Bronchial epithelial cell (primary cell): Measurements from ENCODE around the gene INTS1. TPM values are rescaled to one million over a fixed set of nuclear protein-coding genes. Genes with fewer than 3 reads are reported as not detected.

Source experiments
- DNase-seq: peaks from one replicate; pipeline ENCODE4 v3.0.0-alpha.2; 2010; ENCODE audit warnings: low read depth
- FAIRE-seq: peaks from 2 replicates; lab custom pipeline; 2011; peaks lifted over from hg19 to GRCh38; lab: Jason Lieb, UNC
- H3K27me3 ChIP-seq: 2 replicates; pipeline ENCODE4 v1.5.1; 2011; ENCODE audit warnings: low read length; ENCODE audit not compliant: control insufficient read depth, insufficient read depth
- H3K36me3 ChIP-seq: 2 replicates; pipeline ENCODE4 v1.5.1; 2011; ENCODE audit warnings: low read length; ENCODE audit not compliant: control insufficient read depth, insufficient read depth
- H3K4me3 ChIP-seq: 2 replicates; pipeline ENCODE4 v1.5.1; 2011; ENCODE audit warnings: mild to moderate bottlenecking, low read depth, low read length, control low read depth
- total RNA-seq: library from RNA; depleted of rRNA; stranded (reverse); fragments of >200 nt; gene quantifications from 2 replicates; pipeline ENCODE4 v1.2.1, GENCODE V29; 2014
- TF ChIP-seq, protein P1 (sequence below): IDR thresholded peaks from 2 replicates; pipeline ENCODE4 v1.5.1; 2011; ENCODE audit warnings: mild to moderate bottlenecking, moderate library complexity, low read length, control low read depth, inconsistent platforms; ENCODE audit not compliant: insufficient read depth, severe bottlenecking

INTS1 gene
- total RNA-seq, 1 donor from 2014 or later: 18.7 TPM

DNA sequence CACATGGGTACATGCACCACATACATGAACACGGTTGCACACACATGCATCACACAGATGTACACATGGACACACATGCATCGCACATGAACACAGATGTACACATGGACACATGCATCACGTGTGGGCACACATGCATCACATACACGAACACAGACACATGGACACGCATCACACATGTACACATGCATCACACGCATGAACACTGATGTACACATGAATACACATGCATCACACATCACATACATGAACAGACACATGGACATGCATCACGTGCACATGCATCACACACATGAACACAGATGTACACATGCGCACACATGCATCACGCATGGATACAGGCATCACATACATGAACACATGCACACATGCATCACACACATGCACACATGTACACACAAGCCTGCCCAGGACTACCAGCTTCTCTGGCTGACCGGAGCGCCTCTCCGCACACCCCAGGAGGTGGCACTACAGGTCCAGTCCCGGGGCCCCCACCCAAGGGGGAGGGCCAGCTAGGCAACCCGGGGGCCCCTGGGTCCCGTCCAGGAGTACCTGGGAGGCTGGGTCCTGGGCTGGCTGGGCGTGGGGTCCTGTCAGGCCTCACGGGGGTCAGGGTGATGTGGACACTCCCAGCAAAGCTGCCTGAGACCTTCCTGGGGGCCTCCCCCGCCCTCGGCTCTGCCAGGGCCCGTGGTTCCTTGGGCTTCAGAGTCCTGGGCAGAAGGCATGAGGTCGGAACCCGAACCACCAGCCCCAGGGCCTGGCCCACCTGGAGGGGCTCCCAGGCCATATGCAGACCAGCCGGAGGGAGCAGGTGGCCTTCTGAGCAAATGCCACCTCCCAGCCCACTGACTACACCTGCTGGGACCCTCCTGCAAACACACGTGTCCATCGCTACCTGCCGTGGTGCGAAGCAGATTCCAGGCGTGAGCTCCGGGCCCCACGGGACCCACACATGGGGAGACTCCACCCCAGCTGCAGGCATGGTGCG, 64.5 kb downstream of the INTS1 start:
- FAIRE-seq (peak; percentile 99), DNase-seq (no peak)
- TF ChIP-seq, protein P1, sequence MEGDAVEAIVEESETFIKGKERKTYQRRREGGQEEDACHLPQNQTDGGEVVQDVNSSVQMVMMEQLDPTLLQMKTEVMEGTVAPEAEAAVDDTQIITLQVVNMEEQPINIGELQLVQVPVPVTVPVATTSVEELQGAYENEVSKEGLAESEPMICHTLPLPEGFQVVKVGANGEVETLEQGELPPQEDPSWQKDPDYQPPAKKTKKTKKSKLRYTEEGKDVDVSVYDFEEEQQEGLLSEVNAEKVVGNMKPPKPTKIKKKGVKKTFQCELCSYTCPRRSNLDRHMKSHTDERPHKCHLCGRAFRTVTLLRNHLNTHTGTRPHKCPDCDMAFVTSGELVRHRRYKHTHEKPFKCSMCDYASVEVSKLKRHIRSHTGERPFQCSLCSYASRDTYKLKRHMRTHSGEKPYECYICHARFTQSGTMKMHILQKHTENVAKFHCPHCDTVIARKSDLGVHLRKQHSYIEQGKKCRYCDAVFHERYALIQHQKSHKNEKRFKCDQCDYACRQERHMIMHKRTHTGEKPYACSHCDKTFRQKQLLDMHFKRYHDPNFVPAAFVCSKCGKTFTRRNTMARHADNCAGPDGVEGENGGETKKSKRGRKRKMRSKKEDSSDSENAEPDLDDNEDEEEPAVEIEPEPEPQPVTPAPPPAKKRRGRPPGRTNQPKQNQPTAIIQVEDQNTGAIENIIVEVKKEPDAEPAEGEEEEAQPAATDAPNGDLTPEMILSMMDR: peak; percentile 9
- no peaks in the 10 kb centered on the region for H3K27me3 ChIP-seq
- no peak overlapping the region for H3K4me3 ChIP-seq
- H3K36me3 ChIP-seq: peaks cover 50% of the 10 kb centered on the region

DNA sequence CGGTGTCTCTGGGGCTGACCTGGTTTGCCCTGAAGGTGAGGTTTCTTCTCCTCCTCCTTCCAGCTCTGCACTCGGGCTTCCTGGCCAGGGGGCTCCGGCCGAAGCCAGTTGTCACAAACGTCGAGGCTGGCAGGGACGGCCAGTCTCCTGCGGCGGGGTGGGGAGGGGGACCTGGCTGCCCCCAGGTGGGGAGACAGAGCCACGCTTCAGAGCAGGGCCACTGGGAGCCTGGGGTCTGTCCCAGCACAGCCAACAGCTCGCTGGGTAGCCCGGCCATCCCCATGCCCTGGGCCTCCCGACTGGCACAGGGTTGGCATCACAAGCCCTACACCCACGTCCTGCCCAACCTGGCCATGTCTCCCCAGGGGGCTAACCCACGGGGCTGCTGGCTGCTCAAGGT, 65.4 kb downstream of the INTS1 start:
- Histone ChIP-seq H3K36me3 (peaks cover 46% of the 10 kb centered on the region), H3K4me3 (no peak overlapping the region), H3K27me3 (no peaks in the 10 kb centered on the region)
- no peak for FAIRE-seq
- TF ChIP-seq, protein P1: no peak
- DNase-seq: no peak

DNA sequence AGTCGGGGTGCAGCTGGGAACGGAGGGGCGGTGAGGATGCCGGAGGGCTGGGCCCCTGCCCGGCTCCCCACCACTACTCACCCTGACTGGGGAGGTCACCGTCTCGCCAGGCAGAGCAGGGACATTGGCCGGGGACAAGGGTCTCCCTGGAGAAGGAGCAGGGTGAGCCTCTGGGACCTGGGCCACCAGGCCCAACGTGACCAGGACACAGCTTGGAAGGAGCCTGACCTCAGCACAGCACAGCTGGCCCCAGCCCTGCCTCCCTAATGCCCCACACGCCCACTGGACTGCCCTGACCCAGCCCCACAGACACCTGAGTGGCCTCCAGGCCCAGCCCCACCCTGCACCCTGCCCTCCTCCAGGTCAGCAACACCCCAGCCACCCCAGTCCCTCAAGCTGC, 66.0 kb downstream of the INTS1 start:
- DNase-seq (no peak), FAIRE-seq (no peak)
- Histone ChIP-seq H3K4me3 (no peak overlapping the region), H3K36me3 (peaks cover 43% of the 10 kb centered on the region), H3K27me3 (no peaks in the 10 kb centered on the region)
- TF ChIP-seq, protein P1: no peak

DNA sequence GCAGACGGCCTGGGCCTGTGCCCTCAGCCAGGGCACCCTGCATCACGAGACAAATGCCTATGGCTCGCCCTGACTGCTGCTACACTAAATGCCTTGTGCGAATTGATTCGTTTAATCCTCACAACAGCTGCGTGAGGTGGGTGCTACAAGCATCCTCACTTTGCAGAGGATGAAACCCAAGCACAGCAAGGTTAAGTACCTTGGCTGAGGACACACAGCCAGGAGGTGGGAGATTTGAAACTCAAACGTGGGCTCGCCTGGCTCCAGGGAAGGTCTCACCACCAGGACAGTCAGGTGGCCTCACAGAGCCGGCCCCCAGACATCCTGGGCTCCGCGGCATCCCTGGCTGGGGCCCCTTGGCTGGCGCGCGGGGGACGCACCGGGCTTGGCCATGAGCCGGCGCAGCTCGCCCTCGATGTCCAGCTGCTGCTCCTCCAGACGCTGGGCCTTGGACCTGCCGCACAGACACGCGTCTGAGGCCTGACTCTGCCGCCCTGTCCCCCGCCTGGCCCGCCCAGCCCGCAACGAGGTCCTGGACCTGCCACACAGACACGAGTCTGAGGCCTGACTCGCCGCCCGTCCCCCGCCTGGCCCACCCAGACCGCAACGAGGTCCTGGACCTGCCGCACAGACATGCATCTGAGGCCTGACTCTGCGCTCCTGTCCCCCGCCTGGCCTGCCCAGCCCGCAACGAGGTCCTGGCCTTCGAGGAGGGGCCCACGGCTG, 66.9 kb downstream of the INTS1 start:
- H3K27me3 ChIP-seq: no peaks in the 10 kb centered on the region
- no peak for DNase-seq
- no peak for FAIRE-seq
- no peak overlapping the region for H3K4me3 ChIP-seq
- TF ChIP-seq, protein P1: no peak
- peaks cover 42% of the 10 kb centered on the region for H3K36me3 ChIP-seq

DNA sequence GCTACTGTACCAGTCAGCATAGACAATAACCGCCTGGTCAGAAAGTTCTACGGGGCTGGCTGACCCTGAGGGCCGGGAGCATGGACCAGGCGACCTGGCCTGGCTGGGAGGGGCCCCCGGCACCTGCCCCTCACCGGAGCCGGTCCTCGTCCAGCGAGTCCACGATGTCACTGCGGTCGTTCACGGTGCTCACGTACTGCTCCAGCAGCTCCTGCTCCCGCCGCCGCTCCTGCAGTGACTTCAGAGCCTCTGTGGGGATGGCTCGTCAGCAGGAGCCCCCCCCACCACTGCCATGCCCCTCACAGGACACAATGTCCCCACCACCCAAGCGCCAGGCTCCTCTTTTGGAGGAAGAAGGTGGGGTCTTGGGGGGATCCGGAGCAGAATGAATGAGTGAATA, 67.6 kb downstream of the INTS1 start:
- TF ChIP-seq, protein P1: no peak
- DNase-seq: no peak
- no peak overlapping the region for H3K4me3 ChIP-seq
- peaks cover 37% of the 10 kb centered on the region for H3K36me3 ChIP-seq
- FAIRE-seq: no peak
- H3K27me3 ChIP-seq: no peaks in the 10 kb centered on the region
